Stimulated activated CD8-positive, alpha-beta memory T cell treated with anti-CD3 and anti-CD28 coated beads, Interleukin-7, amount 100 ng/mL, for 48 hours (primary cell): ENCODE data around the gene C5orf52.
"Not testable (repeated sequence)": the region's sequence is repeated elsewhere in the genome, so short reads cannot be mapped to it uniquely, and the experiment has no call there.

ENCODE experiments used
- DNase-seq, 2 donors: peaks; one replicate each; pipeline ENCODE4 v3.0.0-alpha.2; 2020; ENCODE audit warnings: low read depth in 1 of 2; ENCODE audit errors: extremely low read depth in 1 of 2

Gene C5orf52

DNA sequence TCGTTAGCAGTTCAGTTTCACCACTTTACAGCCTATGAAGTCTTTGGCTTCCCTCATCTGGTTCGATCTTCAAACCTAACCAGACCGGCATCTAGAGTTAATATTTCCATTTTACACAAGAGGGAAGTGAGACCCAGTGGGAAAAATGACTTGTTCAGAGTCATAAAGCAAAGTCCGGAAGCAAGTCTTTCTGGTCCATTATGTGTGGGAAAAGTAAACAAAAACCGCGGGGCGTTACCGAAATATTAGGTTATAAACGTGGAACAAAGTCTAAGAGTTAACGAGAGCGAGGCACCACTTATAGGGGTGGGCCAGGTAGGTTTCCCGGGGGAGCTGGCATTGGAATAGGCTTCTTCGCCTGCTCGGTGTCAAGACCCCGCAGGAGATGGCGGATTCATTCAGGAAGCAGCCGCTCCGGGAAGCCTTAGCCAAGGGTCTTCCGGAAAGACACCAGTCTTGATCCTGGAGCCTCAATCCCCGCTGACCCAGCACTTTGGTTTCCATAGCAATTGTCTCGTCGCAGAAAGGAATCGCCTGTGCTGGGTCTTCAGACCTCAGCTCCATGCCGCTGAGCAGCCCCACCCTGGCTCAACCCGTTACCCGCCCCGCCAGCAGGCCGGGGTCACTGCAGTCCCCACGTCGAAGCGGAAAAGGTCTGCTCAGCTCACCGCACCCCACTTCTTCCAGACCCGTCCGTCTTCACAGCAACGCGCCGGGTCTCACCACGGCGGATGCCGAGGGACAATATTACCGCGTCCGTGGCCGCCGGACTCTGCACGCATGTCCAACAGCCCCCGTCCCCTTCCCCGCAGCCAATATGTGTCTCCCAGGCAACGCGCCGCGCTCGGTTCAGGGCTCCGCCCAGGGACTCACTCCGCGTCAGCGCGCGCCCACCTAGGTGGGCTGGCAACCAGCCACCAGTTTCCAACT, at the start of gene C5orf52:
TSS of gene C5orf52 (plus strand) at position 872 of the 930 bp plus-strand sequence. CDS start 82 bp downstream, outside the sequence.
- no peak for DNase-seq

DNA sequence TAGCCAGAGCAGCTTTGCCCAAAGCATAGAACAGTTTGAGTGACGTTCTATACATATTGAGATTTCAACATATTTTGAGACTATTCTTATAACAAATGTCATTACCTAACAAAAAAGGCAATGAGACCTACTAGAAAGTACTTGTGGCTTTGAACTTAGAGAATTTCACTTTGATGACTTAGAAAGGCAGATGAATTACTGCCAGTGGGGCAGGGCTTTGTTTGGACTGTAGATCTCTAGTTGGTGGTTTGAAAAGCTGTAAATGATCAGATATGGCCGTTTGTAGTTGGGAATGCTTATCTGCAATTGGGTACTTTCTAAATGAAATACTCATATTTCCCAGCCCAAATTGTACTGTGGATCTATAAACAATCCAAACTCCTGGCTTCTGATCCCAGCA, 47.2 kb upstream of the C5orf52 start:
- no peak for DNase-seq

DNA sequence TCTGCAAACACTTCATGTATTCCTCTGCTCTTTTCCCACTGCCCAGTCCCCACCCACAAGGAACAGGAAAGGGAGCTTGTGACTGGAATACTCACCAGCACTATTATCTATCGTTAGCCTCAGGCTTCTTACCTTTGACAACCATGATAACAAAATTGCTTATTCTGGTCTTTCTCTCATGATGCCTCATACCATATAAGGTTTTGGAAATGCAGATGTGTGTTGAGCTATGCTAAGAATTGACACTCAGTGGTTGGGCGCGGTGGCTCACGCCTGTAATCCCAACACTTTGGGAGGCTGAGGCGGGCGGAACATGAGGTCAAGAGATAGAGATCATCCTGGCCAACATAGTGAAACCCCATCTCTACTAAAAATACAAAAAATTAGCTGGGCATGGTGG, 44.5 kb upstream of the C5orf52 start:
- DNase-seq: no peak

DNA sequence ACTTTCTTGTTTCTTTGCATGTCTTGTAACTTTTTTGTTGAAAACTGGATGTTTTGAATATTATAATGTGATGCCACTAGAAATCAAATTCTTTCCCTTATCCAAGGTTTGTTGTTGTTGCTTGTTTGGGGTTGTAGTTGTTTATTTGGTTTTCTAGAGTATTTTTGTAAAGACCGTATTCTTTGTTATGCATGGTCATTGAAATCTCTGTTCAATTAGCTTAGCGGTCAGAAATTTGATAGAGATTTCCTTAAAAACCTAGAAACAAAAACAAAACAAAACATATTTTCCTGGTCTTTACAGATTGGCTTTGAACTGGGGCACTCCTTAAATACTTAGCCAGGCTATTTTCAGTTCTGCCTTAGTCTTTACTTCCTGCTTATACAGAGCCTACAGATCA, 41.0 kb upstream of the C5orf52 start:
- DNase-seq: no peak

DNA sequence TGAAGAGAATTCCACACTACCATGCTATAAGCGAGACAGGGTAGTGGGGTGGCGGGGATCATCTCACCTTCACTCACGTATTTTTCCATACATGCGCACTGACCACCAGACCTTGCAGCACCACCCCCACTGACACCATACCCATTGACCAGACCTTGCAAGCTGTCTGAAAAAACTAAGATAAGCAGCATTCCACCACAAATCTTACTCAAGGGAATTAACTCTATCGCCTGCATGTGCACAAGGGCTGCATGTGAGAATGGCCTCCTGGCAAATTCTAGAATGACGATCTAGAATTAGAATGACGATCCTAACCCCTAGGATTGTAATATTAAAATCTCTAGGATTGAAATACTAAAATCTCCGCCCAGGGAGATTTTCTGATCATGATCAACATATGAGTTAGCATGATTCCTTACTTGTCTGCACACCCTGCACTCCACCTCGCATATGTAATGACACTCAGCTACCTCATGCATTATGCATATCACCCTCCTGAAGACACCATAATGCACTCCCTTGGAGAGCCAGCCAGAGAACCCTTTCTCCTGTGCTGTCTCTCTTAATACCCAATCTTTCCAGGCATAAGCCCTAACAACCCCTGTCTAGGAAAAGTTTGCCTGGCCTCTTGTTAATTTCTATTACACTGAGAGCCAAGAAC, 30.8 kb upstream of the C5orf52 start:
- DNase-seq: no peak

DNA sequence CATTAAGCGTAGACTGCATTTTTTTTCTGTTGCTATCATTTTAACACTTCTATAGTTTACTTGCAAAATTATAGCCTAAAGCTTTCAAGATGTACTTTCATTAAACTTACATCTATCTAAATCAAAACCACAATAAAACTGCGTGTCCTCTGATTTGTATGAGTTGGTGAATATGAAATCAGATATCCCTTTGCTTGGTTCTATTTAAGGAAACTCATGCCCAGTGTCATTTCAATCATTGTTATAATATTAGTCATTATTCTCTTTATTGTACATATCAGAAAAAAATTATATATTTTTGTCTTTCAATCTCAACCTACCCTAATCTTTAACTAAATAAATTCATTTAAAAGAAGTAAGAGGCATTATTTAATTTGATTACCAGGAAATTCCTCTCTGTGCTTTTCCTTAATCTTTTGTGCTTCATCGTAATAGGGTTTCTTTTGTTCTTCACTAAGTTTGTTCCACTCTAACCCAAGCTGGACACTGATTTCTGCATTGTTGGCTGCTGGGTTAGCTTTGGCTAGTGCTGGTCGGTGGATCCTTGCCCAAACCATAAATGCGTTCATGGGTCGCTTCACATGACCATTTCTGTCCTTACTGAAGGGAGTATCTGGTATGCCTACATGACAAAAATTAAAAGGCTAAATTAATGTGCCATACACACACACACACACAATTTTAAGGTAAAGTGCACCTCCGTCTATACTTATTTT, 22.9 kb upstream of the C5orf52 start:
- no peak for DNase-seq

DNA sequence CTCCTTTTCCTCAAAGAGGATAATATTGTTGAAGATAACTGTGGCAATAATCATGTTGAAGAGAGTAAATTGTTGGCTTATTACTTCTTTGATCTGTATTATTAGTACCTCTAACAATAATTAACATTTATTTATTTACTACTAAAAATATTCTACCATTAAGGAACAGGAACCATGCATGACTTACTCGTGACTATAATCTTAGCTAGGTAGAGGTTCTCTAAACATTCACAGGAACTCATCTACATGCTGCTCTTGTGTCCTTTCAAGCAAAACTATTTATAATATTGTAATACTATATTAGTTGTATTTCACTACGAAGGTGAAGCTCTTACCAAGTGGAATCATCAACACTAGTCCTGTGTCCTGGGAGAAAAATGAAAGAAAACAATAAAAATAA, 22.2 kb upstream of the C5orf52 start:
- DNase-seq: no peak

DNA sequence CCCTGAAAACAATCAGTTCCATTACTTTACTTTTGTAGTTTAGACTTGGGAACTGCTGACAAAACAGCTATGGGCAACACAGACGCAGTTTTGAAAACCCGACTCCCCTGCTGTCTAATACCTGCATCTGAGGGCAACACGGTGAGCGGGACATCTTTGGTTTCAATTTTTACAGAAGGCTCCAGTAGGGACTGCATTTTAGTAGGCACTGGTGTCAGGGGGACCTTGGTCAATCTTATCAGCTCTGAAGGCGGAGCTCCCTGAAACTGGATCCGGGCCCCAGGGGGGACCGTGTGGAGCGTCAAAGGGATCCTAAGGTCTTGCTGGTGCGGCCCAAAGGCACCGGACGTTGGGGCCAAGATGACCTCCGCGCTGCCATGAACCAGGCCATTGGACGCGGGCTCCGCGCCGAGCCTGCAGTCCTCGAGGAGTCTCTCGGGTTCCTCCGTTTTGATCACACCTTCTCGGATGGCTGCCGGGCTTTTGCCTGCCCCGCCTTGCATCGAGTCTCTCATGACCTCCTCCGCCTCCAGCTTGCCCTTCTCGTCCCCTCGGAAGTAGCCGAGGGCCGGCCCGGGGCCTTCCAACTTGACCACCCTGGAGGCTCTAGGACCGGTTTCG, 20.2 kb upstream of the C5orf52 start:
- no peak for DNase-seq

DNA sequence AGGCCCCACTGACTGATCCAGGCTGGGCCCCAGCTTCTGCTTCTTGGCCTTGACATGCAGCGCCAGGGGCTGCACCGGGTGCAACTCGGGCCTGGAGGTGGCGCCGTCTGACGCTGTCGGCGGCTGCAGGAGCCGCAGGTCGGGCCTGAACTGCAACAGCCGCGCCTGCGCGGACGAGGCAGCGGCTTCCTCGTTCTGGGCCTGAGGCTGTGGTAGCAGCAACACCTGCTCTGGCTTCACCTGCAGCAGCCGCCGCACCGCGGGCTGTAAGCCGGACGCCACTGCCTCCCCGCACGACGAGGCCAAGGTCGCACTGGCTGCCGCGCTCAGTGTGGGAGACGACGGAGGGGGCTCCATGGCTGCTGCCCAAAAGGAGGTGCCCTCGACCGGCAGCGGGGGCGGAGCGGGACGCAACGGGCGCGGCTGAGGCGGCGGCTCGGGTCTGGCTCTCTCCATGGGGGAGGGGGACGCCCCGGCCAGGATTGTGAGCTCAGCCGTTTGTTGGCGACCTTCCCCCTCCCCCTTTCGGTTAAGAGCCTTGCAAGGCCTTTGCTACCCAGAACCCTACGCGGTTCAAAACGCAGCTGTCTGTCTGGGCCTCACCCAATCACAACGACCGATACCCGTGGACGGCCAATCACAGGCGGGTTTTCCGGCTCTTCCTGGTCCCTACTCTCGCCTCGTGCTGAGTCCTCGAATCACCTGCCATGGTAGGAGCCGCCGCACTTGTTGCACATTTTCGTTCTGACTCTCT, 19.5 kb upstream of the C5orf52 start:
- DNase-seq: peak; percentile 53 to 70

DNA sequence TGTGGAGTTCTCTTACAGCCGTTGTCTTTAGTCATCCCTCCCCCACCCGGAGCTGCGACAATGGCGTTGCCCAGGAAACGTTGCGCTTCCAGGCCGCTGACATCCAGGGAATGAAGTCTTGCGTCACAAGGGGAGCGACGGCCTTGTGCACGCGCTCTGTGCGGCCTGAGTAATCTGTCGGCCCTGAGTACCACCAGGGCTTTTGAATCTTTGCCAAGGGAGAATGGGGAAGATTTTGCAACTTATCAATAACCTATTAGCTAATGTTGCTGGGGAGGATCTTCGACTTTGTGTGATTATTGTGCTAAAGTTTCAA, 19.0 kb upstream of the C5orf52 start, which contains the start of gene SOX30:
TSS of gene SOX30 (minus strand) at position 62 of the 316 bp plus-strand sequence. CDS start 360 bp downstream, outside the sequence.
- no peak for DNase-seq

DNA sequence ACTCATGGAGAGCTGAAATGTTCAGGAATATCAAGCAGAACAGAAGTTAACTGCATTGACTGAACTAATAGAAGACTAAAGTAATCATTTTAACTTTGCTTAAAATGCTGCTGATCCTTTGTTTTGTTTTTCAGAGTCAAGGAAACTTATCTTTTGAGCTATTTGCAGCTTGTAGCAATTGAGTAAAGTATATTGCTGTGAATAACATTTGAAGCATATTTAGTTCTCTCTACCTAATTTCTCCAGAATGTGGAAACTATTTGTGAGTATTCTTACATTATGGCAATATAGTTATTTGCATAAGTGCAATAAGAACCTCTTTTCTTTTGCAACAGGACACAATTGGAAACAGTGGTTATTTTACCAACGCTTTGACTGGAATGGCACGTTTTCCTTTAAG, 13.8 kb upstream of the C5orf52 start:
- no peak for DNase-seq

DNA sequence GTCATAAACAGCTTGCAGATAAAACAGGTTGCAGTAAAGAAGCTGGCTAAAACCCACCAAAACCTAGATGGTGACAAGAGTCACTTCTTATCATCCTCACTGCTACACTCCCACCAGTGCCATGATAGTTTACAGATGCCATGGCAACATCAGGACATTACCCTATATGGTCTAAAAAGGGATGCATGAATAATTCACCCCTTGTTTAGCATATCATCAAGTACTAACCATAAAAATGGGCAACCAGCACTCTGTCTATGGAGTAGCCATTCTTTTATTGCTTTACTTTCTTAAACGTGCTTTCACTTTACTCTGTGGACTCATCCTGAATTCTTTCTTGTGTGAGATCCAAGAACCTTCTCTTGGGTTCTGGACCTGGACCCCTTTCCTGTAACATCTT, 12.4 kb upstream of the C5orf52 start:
- no peak for DNase-seq

DNA sequence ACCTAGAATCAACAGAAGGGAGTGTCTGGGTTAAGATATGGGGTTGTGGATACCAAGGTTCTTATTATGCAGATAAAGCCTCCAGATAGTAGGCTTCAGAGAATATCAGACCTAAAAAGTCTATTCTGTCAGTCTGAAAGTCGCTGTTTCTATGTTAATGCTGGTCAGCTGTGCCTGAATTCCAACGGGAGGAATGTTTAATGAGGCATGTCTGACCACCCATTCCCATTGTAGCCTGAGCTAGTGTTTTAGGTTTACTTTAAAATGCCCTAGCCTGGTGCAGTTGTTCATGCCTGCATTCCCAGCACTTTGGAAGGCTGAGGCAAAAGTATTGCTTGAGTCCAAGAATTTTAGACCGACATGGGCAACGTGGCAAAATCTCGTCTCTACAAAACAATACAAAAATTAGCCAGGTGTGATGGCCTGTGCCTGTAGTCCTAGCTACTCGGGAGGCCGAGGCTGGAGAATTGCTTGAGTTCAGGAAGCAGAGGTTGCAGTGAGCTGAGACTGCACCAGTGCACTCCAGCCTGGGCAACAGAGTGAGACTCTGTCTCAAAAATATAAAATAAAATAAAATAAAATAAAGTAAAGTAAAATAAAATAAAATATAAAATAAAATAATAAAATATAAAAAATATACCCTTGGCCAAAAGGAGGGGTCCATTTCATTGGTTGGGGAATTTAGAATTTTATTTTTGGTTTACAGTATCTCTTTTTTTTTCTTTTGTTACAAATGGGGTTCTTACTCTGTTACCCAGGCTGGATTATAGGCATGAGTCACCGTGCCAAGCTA, 11.3 kb upstream of the C5orf52 start:
- DNase-seq: no peak

DNA sequence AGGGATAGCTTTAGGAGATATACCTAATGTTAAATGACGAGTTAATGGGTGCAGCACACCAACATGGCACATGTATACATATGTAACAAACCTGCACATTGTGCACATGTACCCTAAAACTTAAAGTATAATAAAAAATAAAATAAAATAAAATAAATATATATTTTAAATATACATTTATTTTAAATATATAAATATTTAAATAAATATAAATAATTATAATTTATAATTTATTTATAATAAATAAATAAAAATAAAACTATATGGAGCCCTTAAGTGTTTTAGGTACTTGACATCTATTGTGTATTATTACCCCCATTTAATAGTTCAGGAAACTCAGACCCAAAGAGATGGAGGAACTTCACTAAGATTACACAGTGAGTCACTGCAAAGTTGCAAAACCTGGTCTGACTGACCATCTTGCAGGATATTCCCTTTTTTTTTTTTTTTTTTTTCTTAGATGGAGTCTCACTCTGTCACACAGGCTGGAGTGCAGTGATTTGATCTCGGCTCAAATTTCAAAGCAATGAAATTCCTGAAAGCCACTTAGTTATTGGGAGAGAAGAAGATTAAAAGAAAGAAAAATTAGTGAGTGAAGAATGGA, 5.8 kb upstream of the C5orf52 start:
- DNase-seq: no peak

DNA sequence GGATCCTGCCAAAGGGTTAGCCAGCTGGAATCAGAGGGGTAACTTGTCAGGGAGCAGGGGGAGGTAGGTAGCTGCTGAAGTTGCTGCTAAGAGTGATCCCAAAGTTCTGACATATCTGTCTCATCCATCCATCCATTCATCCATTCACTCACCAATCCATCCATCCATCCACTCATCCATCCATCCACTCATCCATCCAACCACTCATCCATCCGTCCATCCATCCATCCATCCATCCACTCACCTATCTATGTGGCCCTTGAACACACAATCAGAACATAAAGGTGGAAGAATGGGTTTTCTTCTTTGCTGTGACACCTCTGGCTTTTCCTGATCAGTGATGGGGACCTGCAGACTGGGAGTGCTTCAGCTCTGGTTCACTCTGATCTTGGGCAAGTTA, 3.0 kb upstream of the C5orf52 start:
- no peak for DNase-seq

DNA sequence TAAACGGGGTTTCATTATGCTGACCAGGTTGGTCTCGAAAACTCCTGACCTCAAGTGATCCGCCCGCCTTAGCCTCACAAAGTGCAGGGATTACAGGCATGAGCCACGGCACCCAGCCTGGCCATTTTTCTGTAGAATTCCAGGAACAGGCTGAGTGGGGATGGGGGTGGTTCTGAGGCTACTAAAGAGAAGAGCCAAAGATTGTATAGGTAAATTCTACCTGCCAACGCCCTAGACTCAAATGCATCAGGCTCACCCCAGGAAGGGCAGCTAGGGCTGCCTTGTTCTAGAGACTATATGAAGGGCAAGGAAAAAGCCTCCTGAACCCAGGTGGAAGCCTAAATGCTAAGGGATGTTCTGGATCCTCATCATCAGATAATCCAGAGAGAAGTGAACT, 1.6 kb upstream of the C5orf52 start:
- DNase-seq: no peak

DNA sequence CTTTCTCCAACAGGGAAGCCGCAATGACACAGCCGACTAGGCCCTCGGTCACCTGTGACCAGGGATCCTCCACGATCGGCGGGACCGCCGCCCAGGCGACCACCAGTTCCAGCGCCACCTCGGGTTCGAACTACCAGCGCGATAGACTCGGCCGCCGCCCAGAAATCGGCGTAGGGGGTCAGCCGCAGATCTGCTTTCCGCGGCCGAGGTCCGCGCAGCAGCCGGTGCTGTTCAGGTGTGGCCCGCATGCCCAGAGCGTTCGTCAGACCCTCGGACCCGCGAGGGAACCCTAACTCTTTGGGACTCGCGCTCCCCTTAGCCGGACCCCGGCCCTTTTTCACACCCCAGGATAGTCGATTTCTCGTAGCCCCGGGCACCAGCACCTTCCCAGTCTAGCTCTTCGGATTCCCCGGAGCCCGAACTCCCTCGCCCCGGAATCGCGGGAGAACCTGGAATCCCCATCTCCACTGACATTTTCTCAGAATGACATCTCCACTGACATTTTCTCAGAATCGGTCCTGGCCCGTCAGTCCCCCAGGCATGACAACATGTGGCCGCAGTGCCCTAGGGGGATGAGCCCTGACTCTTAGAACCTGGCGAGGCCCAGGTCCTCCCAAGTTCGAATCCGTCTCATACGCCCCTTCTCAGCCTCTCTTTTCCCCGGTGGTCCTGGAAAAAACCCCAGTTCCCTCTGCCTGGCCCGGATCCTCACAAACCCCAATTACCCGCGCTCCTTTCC, 428 bp downstream of the C5orf52 start:
- DNase-seq: no peak

DNA sequence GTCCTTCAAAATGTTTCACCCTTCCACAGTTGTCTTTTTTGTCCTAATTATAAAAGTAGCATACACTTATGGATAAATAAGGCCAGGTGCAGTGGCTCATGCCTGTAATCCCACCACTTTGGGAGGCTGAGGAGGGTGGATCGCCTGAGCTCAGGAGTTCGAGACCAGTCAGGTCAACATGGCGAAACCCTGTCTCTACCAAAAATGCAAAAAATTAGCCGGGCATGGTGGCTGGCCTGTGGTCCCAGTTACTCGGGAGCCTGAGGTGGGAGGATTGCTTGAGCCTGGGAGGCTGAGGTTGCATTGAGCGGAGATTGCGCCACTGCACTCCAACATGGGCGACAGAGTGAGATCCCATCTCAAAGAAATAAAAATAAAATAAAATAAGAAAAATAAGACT, 1.6 kb downstream of the C5orf52 start:
- no peak for DNase-seq

DNA sequence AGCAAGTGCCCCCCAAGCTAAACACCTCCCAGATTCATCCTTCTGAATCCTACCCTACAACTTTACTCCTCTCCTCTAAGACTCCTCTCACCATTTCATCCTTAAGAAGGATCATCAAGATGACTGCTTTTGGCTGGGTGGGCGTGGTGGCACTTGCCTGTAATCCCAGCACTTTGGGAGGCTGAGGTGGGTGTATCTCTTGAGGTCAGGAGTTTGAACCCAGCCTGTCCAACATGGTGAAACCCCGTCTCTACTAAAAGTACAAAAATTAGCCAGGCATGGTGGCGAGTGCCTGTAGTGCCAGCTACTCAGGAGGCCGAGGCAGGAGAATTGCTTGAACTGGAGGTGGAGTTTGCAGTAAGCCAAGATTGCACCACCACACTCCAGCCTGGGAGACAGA, 3.0 kb downstream of the C5orf52 start:
- not testable (repeated sequence) for DNase-seq
